ENCODE results near the gene PLAC8L1. TPM values are rescaled to one million over a fixed set of nuclear protein-coding genes. Genes with fewer than 3 reads are reported as not detected.

Gene PLAC8L1
- polyA plus RNA-seq, 1 experiment: 0.15 TPM

- Histone ChIP-seq H3K9me3 (ENCODE audit: control insufficient read depth, insufficient read depth, low read length) (no peaks in the 10 kb centered on the region), H3K27ac (ENCODE audit: low read depth, low read length) (no peak overlapping the region), H3K4me3 (ENCODE audit: low read depth, low read length) (no peak overlapping the region), H3K27me3 (ENCODE audit: control insufficient read depth, insufficient read depth, low read length) (no peaks in the 10 kb centered on the region)
- ChIA-PET POLR2A (no interaction called here), CTCF (no interaction called here)
- no peak for DNase-seq (ENCODE audit: low read depth, low spot score)
- no peak for TF ChIP-seq CTCF (IDR thresholded peaks at IDR 0.05; ENCODE audit: low read depth, low read length)
Observed at GRCh38 chr5:146069780-146070099, 35.6 kb downstream of the PLAC8L1 start.

- POLR2A ChIA-PET: no interaction called here
- Histone ChIP-seq H3K9me3 (ENCODE audit: control insufficient read depth, insufficient read depth, low read length) (no peaks in the 10 kb centered on the region), H3K4me3 (ENCODE audit: low read depth, low read length) (no peak overlapping the region), H3K27ac (ENCODE audit: low read depth, low read length) (no peak overlapping the region), H3K27me3 (ENCODE audit: control insufficient read depth, insufficient read depth, low read length) (no peaks in the 10 kb centered on the region)
- CTCF ChIA-PET: no interaction called here
- DNase-seq (ENCODE audit: low read depth, low spot score): no peak
- no peak for TF ChIP-seq CTCF (IDR thresholded peaks at IDR 0.05; ENCODE audit: low read depth, low read length)
Observed at GRCh38 chr5:146068977-146069779, 36.2 kb downstream of the PLAC8L1 start.

- DNase-seq (ENCODE audit: low read depth, low spot score): no peak
- POLR2A ChIA-PET: no interaction called here
- no peak overlapping the region for H3K4me3 ChIP-seq (ENCODE audit: low read depth, low read length)
- H3K27ac ChIP-seq (ENCODE audit: low read depth, low read length): no peak overlapping the region
- H3K27me3 ChIP-seq (ENCODE audit: control insufficient read depth, insufficient read depth, low read length): no peaks in the 10 kb centered on the region
- H3K9me3 ChIP-seq (ENCODE audit: control insufficient read depth, insufficient read depth, low read length): no peaks in the 10 kb centered on the region
- CTCF ChIA-PET: interaction anchor here (0.5 kb wide), 1 partner anchor 1559 kb away, joined by 3 read pairs; no protein-coding TSS in a partner anchor
- no peak for TF ChIP-seq CTCF (IDR thresholded peaks at IDR 0.05; ENCODE audit: low read depth, low read length)
Observed at GRCh38 chr5:146068206-146068605, 37.2 kb downstream of the PLAC8L1 start.

- H3K9me3 ChIP-seq (ENCODE audit: control insufficient read depth, insufficient read depth, low read length): no peaks in the 10 kb centered on the region
- DNase-seq (ENCODE audit: low read depth, low spot score): no peak
- TF ChIP-seq CTCF (IDR thresholded peaks at IDR 0.05; ENCODE audit: low read depth, low read length): no peak
- no peak overlapping the region for H3K4me3 ChIP-seq (ENCODE audit: low read depth, low read length)
- no peak overlapping the region for H3K27ac ChIP-seq (ENCODE audit: low read depth, low read length)
- CTCF ChIA-PET: no interaction called here
- POLR2A ChIA-PET: no interaction called here
- no peaks in the 10 kb centered on the region for H3K27me3 ChIP-seq (ENCODE audit: control insufficient read depth, insufficient read depth, low read length)
Observed at GRCh38 chr5:146066968-146067367, 38.4 kb downstream of the PLAC8L1 start.

- no peak for DNase-seq (ENCODE audit: low read depth, low spot score)
- no peak for TF ChIP-seq CTCF (IDR thresholded peaks at IDR 0.05; ENCODE audit: low read depth, low read length)
- POLR2A ChIA-PET: no interaction called here
- Histone ChIP-seq H3K27me3 (ENCODE audit: control insufficient read depth, insufficient read depth, low read length) (no peaks in the 10 kb centered on the region), H3K27ac (ENCODE audit: low read depth, low read length) (no peak overlapping the region), H3K4me3 (ENCODE audit: low read depth, low read length) (no peak overlapping the region), H3K9me3 (ENCODE audit: control insufficient read depth, insufficient read depth, low read length) (no peaks in the 10 kb centered on the region)
- CTCF ChIA-PET: no interaction called here
Observed at GRCh38 chr5:146060221-146060585, 45.2 kb downstream of the PLAC8L1 start.

Data from AG04450 (cell line).